GM18508 (cell line): ENCODE measurements around the gene IFNW1.
"Not testable (repeated sequence)": the region's sequence is repeated elsewhere in the genome, so short reads cannot be mapped to it uniquely, and the experiment has no call there.

Source experiments
- ATAC-seq: cut with Tn5 transposase; IDR thresholded peaks from one replicate; pipeline ENCODE4 v1.9.1; 2021; ENCODE audit warnings: moderate number of reproducible peaks; ENCODE audit not compliant: insufficient read depth, unreplicated experiment

Gene IFNW1

DNA sequence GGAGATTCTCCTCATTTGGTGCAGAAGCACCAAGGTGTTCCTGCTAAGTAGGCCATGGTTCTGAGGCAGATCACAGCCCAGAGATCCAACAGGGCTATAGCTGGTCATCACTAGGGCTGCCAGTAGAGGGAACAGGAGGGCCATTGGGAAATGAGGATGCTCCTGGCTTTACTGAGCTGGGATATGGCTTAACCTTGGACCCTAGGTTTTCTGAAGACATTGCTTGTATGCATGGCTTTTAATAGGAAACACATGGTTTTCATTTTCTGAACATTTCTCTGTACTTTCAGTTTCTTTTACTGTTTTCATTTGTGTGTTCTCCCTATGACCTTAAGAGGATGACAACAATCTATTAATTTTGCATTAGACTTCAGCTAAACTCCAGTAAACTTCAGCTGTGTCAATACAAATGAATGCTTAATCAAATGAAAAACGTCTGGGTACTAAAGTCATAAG, at the start of gene IFNW1:
Gene IFNW1, minus strand, starts transcription at position 406 of the 456 bp plus-strand sequence. Its CDS starts 262 bp downstream, at position 144.
- peak; percentile 45 for ATAC-seq

DNA sequence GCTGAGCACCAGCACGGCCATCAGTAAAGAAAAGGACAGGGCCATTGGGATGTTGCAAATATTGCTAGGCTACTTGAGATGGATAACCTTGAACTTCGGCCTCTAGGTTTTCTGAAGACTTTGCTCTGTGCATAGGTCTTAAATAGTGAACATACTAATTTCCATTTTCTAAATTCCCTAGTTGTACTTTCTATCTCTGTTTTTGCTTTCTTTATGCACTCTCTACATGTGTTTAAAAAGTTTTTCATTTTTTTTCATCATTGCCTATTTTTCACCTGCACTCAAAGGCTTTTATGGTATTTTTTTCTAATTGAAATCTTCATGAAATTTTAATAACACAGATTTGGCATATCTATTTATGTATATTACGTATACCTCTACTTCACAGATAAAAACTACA, 45.9 kb upstream of the IFNW1 start, which contains the start of gene IFNA4:
Gene IFNA4, minus strand, starts transcription at position 101 of the 400 bp plus-strand sequence. Its CDS starts 56 bp downstream, at position 45.
- not testable (repeated sequence) for ATAC-seq

DNA sequence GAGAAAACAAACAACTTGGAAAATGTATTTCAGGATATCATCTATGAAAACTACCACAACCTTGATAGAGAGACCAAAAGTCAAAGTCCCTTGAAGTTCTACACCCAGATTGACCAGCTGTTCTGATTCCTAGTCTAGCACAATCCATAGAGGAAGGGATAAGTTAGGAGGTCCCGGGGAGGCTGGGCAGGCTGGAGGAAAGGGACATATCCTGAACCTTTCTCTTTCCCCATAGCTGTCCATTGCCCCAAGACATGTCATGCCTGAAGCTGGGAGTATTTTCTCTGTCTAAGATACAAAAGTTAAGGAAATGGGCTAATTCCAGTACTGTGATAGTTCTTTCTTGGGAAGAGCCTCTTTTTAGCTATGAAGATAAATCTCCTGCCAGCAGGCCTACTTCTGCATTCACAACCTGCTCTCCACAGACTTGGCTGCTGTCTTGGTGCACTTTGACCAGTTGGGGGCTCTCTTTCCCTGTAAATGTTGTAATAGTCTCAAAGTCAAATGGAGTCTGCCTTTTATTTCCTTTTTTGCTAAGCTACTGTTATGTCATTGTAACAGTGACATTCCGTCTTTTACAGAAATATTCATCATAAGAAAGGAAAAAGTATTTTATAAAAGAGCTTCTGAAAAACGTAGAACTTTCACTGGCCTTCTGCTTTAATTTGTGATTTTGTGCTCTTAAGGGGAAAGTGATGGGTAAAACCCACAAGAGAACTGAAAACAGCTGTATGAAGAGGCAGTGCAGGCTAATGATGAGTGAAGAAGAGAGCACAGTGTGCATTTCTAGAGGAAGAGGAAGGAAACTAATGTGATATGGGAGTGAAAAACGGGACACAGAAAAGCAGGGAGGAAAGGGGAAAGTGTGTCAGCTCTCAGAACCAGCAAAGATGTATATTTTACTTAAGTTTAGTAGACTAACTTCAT, 41.4 kb upstream of the IFNW1 start:
- ATAC-seq, result peak; percentile 87

DNA sequence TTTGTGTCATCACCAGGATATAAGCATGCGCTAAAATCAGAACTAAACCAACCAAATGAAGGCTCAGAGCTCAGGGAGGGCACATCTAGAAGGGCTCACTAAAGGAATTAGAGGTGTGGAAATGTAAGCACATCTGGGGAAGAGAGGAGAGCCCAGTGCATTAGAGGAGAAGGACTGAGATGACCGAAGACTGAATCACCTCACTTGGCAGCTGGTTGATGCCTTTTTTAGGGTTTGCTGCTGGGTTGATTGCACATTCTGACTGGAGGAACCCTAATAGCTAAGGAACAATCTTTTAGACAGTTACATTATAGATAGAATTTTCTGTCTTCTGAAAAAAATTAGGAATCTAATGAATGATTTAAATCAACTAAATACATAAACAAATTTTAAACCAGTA, 33.0 kb upstream of the IFNW1 start:
- ATAC-seq, result no peak

DNA sequence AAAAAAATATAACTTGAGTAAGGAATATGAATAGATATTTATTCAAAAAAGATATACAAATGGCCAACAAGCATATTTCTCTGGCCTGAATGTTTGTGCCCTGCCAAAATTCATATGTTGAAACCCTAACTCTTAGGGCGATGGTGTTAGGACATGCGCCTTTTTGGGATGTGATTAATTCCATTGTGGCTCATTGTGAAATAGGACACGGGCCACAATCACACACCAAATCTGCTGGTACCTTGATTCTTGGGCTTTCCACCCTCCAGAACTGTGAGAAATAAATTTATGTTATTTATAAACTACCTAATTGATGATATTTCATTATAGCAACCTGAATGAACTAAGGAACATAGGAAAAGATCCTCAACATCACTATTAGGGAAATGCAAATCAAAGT, 30.5 kb upstream of the IFNW1 start:
- no peak for ATAC-seq

DNA sequence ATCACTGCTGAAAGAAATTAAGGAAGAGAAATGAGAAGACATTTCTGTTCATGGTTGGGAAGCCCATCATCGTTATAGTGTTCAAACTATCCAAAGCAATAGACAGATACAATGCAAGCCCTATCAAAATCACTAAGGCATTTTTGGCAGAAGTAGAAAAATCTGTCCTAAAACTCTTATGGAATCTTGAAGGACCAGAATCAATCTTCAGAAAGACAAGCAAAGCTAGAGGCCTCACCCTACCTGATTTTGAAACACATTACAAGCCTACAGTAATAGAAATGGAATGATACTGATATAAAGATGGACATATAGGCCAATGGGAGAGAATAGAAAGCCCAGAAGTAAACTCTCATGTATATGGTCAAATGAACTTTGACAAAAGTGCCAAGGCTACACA, 29.7 kb upstream of the IFNW1 start:
- ATAC-seq, result no peak

DNA sequence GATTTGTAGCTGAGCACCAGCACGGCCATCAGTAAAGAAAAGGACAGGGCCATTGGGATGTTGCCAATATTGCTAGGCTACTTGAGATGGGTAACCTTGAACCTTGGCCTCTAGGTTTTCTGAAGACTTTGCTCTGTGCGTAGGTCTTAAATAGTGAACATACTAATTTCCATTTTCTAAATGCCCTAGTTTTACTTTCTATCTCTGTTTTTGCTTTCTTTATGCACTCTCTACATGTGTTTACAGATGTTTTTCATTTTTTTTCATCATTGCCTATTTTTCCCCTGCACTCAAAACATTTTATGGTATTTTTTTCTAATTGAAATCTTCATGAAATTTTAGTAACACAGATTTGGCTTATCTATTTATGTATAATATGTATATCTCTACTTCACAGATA, 24.9 kb upstream of the IFNW1 start, which contains the start of gene IFNA21:
Gene IFNA21, minus strand, starts transcription at position 101 of the 400 bp plus-strand sequence. Its CDS starts 48 bp downstream, at position 53.
- ATAC-seq, result not testable (repeated sequence)

DNA sequence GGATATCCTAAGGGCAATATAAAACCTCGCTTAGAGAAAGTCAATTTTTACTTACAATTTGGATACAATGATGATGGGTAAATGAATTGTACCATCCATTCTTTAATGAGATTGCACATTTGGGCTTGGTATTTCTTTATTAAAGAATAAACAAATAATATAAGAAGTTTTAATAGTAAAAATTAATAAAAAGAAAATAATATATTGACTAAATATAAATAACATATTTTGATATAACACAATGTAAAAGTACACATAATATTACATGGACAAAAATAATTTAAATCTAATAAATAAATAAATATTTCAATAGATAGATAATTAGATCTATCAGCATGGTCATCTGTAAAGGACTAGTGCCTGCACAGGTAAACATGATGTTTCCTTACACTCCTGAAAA, 23.9 kb upstream of the IFNW1 start:
- no peak for ATAC-seq

DNA sequence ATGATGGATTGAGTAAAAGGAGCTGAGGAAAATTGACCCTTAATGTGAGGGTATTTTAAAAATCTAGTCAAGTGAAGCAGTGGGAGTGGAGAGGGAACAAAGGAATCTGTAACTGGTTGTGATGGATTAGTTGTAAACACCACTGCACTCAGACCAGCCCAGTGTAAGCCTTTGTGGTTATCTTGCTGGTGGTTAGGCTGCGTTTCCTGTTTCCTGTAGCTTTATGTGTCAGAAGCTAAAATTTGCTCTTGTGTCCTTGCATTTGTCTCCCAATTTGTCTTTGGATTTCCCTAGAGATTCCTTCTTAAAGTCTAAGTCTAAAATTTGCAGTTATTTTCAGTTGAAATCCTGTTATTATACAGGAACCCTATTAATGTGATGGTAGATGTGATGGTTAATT, 18.5 kb upstream of the IFNW1 start:
- ATAC-seq, result peak; percentile 83

DNA sequence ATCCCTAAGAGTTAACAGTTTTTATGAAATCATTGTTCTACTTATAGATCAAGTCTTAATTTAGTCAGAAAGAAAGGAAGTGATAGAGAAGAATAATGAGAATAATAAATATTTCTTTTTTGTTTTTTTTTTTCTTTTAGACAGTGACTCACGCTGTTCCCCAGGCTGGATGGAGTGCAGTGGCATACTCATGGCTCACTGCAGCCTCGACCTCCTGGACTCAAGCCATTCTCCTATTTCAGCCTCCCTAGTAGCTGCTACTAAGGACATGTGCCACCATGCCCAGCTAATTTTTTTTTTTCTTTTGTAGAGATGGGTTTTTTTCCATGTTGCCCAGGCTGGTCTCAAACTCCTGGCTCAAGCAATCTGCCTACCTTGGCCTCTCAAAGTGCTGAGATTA, 13.9 kb upstream of the IFNW1 start:
- no peak for ATAC-seq

DNA sequence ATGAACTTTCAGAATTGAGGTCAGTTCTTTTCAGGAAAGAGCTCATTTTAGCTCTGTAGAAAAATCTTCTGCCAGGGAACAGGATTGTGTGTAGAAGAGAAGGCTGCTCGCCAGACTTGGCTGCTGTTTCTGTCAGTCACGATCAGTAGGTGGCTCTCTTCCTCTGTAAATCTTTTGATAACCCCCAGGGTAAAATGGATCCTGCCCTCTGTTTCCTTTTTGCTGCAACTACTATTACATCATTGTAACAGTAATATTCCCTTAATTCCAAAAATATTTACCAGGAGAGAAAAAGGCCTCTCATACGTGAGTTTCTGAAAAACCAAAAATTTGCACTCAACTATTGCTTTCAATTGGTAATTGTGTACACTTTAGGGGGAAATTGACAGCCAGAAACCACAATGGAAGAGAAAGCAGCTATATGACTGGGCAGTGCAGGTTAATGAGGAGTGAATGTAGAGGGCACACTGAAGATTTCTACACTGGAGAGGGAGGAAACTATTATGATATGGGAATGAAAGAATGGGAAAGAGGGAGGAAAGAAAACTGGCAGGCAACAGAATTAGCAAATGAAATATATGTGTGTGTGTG, 12.5 kb upstream of the IFNW1 start:
- ATAC-seq, result peak; percentile 69

DNA sequence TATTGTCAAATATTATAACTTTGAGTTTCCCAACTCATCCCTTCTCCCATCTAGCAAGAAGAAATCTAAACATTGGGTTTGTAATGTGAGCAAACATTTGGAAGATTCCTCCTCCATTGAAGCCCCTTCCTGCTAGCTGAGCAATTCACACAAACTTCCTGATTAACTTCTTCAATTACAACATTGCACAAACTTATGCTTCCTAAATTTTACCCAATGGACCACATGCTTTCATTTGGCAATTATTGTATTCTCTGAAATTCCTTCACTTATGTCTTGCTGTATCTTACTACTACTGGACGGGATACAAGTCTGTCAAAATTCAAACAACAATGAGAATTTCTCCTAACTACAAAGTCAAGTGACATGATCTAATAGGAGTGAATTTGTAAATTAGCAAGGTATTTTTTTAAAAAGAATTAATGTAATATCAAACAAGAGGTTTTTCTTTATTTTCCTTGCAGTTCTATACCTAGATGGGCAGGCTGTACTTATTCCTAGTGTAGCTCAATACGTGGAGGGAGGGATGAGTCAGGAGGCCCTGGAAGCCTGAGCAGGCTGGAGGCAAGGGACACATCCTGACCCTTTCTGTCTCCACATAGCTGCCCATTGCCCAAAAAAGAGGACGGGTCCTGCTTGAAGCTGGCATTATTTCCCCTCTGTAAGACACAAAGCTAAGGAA, 11.8 kb upstream of the IFNW1 start:
- ATAC-seq, result no peak

DNA sequence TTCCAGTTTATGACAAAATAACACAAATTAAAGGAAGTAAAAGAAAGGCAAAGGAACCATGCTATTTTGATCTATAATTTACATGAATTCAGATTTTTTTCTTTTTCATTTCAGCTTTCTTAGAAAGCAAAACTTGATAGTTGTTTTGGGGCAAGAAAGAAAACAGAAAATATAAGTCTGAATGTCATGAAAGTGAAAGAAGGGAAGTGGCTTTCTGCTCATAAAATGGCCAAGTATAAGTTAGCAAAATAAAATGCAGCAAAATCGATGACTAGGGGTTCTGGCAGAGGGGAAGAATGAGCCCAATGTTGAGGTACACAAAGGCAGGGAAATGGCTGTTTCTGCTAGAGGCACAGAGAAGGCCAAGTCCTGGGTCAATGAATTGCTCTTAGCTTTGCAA, 3.0 kb upstream of the IFNW1 start:
- ATAC-seq, result peak; percentile 49

DNA sequence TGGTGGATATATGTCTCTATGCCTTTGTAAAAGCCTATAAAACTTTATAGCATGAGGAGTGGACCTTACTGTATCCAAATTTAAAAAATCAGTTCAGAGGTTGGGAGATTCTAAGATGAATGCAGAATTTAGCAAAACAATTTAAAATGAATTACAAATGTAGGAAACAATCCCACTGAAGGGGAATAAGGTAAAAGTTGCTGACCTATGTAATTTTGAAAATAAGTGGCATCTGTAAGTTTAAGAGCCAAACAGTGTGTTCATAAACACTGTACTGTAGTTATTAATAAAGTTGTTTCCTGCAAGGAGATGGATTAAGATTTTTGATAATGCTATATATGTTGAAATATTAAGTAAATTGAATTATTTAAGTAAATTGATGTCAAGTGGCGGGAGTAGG, 4.6 kb downstream of the IFNW1 start:
- ATAC-seq, result no peak

DNA sequence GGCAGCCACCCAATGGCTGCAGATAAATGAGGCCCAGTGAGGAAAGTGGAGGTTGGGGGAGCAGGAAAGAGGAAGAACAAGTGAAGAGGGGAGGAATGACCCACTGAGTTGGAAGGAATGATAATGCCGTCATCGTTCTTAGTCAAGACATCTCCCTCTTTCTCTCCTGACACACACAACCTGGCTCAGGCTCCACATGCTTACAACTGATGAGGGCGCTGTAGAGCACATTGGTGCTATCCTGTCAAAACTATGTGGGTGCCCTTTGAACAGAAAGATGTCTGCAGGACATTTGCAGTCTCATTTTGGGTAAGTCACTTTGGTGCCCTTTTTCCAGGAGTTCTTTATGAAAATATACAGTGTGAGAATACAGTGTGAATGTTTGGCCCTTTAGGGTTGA, 5.9 kb downstream of the IFNW1 start:
- ATAC-seq, result no peak

DNA sequence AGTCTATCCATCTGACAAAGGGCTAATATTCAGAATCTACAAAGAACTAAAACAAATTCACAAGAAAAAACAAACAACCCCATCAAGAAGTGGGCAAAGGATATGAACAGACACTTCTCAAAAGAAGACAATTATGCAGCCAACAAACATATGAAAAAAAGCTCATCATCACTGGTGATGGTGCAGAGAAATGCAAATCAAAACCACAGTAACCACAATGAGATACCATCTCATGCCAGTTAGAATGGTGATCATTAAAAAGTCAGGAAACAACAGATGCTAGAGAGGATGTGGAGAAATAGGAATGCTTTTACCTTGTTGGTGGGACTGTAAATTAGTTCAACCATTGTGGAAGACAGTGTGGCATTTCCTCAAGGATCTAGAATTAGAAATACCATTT, 13.4 kb downstream of the IFNW1 start:
- ATAC-seq, result not testable (repeated sequence)

DNA sequence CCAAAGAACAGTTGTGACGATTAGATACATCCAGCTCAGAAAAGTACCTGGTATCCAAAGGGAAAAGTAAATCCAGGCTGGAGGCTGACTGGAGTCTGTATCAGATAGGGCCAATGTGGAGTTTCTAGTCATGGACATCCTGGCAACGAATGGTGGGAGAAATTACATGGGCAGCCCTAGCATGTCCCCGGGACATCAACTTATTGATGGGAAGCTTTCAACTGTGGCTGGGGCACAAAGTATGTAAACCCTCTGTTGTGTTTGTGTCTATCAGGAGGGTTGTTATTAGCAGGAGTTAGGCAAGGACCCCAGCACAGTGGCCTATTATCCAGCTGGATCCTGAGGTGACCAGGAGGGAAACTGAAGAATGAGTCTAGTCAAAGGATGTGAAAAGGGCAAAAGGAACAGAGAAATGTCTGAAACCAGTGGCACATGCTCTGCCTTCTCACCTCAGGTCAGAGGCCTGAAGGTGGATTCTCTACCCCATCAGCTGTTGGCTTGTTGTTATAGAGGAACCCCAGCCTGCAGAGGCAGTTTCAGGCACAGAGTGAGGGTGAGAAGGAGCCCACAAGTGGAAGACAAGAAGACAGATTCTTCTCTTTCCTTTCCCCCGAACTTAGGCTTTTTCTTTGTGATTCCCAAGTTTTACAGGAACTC, 19.9 kb downstream of the IFNW1 start:
- peak; percentile 79 for ATAC-seq

DNA sequence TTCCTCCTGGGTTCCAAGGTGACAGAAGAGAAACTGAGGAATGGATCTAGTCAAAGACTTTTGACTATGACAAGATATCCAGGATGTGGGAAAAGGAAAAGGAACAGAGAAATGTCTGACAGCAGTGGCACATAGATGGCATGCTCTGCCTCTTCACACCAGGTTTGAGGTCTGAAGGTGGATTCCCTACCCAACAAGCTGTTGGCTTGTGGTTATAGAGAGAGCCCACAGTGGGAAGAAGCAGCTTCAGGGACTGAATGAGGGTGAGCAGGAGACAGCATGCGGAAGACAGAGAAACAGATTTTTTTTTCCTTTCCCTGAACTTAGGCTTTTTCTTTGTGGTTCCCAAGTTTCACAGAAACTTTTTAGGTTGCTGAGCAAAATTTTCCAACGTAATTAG, 20.6 kb downstream of the IFNW1 start:
- ATAC-seq, result no peak

DNA sequence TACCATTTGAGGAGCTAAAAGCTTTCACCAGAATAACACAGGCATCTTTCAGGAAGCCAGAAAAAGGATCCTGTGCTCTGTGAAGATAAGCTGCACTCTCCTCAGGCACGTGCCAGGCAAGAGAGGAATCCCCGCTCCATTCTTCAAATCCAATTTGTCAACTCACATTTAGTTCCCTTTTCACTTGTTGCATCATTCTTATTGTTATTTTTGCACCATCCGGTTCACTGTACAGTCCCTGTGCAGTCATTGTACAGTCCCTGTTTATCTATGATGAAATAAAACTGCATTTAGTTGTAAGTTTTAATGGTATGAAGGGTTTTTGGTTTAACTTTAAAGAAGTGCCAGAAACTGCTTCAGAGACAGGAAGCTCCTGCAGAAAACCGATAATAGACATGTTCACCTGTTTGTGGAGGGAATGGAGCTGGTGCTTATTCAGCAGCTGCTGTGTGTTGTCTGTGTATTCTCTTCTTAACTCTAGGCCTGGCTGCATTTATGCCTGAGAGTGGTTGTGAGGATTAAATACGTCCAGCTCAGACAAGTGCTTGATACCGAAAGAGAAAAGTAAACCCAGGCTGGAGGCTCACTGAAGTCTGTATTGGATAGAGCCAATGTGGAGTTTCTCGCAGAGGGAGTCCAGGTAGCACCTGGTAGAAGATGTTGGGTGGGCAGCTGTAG, 22.4 kb downstream of the IFNW1 start:
- ATAC-seq, result no peak

DNA sequence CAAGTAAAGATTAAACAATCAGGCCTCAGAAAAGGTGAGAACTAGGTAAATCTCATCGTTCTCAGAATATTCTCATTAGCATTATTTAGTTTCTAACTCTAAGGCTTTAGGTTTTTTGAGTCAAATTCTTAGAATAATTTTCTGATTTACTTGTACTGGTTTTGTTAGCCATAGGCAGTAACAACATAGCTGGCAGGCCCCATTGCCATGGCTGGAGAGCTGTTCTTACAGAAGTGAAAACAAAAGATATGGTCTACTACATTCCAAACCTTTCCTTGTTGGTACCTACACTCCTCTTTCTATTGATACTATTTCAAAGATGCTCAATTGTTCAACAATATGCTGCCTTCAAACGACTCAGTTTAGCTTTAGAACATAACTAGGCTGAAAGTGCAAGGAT, 27.3 kb downstream of the IFNW1 start:
- ATAC-seq, result no peak
